NCI-H128 (cell line): ENCODE measurements around the gene SAP25.
A peak's percentile ranks its signal among the peaks of the same experiment; 100 is the strongest.

Experiments used
- DNase-seq: peaks from one replicate; lab custom pipeline; 2025; ENCODE audit not compliant: unreplicated experiment; lab: John Stamatoyannopoulos, UW

SAP25 gene

DNA sequence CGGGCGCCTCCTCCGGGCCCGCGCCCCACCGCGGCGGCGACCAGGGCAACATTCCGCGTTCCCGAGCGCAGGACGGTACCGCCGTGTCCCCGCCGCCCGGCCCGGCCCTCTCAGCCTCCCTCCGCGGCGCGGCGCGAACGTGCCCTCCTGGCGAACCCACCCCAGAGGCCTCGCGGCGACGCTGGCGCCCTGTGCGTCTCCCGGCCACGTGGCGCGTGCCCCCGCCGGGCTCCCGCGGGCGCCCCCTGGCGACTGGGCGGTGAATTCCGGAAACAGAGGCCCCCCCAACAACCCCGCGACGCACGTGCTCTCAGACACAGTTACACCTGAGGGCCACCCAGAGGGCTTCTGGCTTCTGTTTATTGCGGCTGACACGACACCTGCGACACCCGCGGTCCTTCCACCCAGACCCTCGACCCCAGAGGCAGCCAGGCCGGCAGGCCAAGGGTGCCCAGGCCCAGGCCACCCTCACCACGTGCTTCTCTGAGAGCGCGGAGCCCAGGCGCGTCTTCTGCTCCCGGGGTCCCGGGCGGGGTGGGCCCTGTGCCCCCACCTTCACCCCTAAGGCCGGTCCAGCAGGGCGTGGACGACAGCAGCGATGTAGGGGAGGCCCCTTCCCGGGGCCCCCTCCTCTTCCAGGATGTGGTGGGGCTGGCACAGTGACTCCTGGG, at the start of gene SAP25:
SAP25 (minus strand) TSS at position 210 of the 671 bp plus-strand sequence; CDS start at position 52, 158 bp downstream.
- DNase-seq, result no peak

DNA sequence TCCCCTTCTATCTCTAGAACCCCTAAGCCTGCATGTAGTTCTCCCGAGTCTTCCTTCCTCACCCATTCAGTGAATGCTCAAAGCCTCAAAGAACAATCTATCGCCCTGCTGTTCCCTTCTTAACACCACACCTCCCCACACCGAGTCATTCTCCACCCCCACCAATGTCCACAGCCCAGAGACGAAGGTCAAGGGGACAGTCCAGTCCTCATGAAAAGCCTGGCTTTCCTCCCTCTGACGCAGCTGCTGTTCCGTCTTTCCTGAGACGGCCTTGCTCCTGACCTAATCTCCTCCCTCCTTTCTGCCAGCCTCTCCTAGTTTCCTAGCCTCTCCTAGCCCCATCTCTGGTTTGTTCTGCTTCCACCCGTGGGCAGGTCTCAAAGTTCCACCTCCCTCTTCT, 47.9 kb upstream of the SAP25 start:
- DNase-seq, result no peak

DNA sequence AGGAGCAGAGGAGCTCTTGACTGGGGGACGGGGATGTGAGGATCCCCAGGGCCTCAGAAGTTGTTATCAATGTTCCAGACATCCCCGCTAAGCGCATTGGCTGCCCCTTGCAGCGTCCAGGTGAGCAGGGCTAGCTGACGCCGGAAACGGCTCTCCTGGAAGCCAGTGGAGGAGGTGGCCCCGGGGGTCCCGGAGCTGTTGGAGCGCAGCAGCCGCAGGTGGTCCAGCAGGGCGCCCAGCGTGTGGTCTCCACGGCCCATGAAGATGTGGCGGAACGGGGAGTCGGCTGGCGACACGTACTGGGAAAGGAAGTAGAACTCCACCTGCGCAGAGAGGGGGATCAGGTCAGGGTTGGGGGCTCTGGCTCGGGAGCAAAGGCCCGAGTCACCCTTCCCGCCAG, 47.1 kb upstream of the SAP25 start:
- no peak for DNase-seq

DNA sequence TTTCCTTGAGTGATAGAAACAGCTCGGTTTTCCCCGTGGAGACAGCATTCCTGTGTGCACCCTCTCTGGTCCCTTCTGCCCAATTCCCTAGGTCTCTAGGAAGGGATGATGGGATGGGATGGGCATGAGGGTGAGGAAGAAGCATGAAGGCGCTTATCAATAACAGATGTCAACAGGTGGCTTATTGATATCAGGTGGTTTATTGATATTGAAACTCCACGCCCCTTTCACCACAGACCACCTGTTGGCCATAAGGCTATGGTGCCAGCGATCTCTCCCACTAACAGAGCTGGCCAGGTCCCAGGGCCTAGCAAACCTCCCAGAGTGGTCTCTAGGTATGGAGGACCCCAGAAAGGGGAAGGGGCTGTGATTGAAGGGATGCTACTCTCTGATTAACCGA, 46.5 kb upstream of the SAP25 start:
- DNase-seq, result no peak

DNA sequence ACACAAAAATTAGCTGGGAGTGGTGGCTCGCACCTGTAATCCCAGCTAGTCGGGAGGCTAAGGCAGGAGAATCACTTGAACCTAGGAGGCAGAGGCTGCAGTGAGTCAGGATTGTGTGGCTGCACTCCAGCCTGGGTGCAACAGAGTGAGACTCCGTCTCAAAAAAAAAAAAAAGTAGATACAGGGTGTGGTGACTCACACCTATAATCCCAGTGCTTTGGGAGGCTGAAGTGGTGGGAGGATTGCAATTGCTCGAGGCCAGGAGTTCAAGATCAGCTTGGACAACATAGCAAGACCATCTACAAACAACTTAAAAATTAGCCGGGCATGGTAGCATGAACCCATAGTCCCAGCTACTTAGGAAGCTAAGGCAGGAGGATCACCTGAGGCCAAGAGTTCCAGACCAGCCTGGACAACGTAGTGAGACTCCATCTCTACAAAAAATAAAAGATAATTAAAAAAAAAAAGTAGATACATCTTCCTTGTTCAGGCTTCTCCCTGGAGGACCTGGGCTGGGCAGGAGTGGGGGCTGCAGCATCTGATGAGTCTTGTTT, 40.7 kb upstream of the SAP25 start:
- DNase-seq, result no peak

DNA sequence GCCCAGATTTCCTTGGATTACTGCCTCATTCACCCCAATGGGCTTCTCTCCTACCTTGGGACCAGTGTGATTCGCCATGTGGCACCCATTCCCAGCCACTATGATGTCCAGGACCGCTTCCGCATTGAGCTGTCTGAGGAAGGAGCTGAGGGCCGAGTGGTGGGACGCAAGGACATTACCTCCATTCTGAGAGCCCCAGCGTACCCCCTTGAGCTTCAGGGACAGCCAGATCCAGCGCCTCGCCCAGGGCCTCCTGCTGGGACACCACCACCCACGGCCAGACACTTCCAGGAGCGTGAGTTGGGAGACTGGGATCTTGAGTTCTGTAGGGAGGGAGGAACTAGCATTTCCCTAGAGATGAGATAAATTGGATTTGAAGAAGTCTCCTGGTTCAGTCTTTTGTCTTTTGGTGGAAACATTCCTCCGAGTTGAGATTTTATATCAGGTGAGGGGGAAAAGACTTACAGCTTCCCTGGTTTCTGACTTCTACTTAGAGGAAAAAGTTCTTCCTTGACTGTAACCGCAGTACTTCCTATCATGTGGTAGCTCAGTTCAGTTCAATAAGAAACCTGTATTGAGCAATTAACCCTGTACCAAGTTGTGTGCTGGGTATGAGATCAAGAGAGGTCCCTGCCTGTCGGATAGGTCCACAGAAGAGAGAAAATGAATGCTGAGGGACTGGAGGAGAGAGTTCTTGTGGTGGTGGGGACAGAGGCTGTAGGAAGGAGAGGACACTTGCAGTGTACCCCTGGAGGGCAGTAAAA, 39.9 kb upstream of the SAP25 start:
- DNase-seq, result no peak

DNA sequence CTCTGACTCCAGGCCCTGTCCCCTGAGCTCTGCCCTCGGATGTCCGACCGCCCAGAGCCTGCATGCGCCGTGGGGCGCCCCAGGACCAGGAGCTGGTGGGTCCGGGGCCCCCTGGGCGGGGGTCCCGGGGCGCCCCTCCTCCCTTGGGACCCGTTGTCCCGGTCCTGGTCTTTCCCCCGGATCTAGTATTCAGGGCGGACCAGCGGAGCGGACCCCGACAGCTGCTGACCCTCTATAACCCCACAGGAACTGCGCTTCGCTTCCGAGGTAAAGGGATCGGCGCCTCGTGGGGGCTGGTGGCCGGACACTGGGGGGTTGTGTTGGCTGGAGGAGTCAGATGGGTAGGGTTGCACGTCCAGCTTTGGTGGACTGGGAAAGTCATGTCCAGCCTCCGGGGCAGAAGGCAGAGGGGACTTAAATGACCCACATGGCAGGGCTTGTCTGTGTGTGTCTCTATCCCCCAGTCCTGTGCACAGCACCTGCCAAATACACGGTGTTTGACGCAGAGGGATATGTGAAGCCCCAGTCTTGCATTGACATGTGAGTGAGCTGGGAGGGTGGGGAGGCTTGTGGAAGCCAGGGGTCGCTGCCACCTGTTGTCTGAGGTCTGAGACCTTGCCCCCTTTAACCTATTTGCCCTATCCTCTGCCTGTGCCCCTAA, 39.2 kb upstream of the SAP25 start:
- no peak for DNase-seq

DNA sequence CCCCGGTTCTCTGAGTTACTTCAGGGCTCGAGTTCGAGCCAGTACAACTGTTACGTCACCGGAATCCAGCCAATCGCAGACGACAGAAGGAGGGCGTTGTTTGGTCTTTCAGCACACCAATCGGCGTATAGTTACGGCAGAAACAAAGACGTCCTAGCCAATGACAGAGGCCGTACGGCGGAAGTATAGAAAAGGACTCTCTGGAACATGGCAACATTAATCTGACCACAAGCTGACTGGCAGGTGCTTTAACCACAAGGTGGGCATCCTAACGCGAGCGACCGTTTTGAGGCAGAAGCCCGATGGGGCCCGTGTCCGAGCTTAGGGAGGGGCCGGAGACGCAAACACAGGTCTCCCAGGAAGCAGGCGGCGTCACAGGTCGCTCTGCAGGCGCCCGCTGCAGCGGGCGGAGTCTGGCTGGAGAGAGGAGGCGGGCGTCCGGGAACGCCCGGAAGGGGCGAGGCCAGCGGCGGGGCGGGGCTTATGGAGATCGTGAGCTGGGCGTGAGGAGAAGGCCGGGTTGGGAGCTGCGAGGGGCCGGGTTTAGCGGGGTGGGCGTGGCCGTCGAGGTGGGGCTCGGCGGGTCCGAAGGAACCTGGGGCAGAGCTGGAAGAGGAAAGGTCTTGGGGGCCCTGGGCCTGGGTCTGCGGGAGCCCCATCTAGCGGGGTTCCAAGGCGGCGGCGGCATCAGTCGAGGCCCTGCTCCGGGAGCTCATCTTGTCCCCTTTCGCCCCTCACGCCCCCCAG, 38.5 kb upstream of the SAP25 start, which contains the start of gene MOSPD3:
MOSPD3 (plus strand) TSS at position 558 of the 747 bp plus-strand sequence. CDS start 252 bp downstream, outside the sequence.
- peak; percentile 96 for DNase-seq

DNA sequence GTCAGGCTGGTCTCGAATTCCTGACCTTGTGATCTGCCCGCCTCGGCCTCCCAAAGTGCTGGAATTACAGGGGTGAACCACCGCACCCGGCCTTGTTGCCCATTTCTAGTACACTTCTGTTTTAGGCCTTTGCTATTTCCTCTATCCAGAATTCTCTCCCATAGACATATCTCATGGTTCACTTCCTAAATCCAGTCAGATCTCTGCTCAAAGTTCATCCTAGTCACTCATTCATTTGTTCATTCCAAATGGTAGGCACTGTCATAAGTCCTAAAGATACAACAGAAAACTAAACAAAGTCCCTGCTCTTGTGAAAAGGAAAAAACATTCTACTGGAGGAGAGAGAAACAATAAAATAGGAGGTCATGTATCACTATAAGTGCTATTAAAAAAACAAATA, 36.3 kb upstream of the SAP25 start:
- DNase-seq, result no peak

DNA sequence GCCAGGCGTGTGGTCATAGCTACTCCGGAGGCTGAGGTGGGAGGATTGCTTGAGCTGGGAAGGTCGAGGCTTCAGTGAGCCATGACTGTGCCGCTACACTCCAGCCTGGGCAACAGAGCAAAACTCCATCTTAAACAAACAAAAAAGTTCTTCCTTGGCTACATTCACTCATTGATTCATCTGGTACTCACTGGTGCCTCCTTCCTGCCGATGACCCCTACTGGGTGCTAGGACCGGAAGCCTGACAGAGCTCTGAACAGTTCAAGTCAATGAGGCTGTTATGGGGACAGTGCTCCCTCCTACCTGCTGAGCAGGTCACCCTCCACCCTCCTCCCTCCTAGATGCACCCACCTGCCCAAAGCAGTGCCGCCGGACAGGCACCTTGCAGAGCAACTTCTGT, 33.4 kb upstream of the SAP25 start:
- DNase-seq, result no peak

DNA sequence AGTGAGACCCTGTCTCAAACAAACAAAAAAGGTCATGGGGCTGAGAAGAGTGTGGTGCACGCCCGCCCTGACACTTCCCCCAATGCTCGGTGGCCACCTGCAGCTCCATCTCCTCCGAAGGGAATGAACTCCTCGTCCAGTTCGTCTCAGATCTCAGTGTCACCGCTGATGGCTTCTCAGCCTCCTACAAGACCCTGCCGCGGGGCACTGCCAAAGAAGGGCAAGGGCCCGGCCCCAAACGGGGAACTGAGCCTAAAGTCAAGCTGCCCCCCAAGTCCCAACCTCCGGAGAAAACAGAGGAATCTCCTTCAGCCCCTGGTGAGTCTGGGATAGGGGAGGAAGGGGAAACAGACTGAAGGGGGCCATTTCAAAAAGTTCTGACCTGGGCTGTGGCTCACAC, 32.6 kb upstream of the SAP25 start:
- no peak for DNase-seq

DNA sequence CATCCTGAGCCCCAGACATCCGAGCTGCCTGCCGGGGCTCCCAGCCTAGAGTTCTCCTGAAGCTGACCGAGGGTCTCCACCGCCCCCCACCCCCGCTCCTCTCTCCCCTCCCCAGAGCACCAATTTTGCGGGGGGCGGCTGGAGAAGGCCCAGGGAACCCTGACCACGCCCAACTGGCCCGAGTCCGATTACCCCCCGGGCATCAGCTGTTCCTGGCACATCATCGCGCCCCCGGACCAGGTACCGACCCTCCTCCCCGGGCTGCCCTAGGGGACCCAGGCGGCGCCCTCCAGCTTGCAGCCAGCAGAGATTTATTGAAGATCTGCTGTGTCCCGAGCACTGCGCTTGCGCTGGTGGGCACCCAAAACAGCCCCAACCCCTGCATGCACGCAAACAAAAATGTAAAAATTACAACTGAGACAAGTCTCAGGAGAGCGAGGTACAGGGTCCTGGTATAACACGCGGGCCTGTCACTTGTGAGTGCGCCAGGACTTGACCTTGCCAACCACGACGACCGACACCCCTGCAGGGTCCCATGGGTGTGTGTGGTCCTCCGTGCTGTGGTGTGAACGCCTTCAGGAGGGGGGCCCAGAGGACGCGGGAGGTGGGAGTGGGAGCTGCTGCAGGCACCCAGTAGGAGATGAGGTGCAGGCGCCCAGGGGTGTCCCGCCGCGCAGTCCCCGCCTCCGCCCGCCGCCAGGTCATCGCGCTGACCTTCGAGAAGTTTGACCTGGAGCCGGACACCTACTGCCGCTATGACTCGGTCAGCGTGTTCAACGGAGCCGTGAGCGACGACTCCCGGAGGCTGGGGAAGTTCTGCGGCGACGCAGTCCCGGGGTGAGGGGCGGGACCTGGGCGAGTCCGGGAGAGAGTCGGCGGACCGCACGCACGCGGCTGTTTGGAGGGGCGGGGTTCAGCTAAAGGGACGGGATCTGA, 31.5 kb upstream of the SAP25 start:
- no peak for DNase-seq

DNA sequence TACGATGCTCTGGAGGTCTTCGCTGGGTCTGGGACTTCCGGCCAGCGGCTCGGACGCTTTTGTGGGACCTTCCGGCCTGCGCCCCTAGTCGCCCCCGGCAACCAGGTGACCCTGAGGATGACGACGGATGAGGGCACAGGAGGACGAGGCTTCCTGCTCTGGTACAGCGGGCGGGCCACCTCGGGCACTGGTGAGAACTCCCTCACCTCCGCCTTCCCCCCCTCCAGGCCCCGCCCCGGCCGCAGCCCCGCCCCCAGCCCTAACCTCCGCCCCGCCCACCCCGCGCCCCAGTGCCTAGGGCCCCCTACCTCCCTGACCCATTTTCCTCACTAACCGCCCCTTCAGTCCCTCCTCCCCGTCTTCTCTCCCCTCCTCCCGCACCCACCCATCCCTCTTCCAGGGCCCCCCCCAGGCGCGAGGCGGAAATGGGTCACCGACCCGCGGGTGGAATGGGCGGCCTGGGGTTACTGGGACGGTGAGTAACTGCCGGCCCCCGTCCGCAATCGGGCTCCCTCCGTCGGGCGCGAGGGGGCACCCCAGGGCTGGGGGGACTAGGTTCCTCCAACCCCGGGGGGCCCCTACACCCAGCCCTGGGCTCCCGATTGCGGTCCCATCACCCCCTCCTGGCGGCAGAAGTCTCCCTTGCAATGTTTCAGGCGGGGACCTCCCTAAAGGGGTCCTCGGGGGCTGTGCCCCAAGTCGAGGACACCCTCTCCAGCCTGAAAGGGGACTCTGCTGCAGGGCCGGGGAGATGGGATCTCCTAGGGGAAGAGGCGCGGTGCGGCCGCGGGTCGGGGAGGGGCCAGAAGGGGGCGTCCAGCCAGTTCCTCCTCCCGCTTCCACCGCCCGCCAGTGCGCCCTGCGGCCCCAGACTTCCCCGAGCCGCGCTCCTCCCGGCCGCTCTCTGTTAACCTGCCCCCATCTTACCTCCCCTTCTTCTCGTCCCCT, 30.6 kb upstream of the SAP25 start:
- no peak for DNase-seq

DNA sequence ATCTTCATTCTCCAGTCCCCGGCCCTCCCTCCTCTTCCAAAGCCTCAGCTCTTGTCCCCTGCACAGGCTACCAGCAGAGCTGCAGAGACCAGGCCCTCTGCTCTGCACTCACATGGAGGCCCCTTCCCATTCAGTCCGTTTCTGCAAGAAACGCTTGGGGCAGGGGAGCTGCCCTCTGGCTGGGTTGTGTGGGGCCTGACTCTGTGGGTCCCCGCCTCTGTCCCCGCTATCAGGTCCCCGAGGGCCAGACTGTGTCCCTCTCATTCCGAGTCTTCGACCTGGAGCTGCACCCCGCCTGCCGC, 30.0 kb upstream of the SAP25 start:
- DNase-seq, result no peak

DNA sequence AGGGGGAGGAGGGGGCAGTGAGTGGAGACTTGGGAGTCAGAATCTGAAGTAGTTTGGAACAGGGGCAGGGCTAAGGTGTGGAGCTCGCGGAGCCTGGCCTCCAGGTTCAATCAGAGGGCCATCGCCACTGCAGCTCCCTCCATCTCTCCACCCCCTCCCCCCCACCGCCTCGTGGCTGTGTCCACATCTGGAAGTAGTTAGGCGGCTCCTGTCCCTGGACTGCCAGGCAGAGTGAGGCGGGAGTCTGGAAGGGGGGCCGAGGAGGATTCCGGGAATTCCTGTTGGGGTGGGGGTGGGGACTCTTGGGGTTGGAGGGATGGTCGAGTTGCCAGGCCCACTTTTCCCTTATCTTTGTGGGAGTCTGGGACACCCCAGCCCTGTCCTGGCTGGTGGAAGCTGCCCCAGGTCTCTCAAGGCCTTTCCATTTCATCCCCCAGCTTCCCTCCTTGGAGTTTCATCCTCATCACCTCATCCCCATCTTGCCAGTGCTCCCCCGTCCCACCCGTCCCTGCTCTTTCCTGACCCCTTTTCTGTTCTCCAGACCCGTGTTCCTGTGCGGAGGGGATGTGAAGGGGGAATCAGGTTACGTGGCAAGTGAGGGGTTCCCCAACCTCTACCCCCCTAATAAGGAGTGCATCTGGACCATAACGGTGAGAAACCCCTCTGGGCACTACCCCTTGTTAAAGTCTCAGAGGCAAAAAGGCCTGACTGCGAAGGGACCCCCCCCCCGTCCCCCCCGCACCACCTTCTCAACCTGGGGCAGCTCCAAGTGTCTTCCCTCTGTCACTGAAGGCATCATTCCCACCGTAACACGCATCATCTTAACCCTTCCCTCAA, 29.4 kb upstream of the SAP25 start:
- DNase-seq, result no peak

DNA sequence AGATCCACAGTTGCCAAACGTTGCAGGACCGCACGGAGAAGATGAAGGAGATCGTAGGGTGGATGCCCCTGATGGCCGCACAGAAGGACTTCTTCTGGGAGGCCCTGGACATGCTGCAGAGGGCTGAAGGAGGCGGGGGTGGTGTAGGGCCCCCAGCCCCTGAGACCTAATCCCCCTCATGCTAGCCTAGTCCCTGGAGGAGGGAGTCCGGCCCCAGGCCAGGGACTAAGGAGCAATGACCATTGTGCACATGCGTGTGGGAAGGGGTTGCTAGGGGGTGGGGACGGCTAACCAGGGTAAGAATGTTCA, 27.0 kb upstream of the SAP25 start:
- no peak for DNase-seq

DNA sequence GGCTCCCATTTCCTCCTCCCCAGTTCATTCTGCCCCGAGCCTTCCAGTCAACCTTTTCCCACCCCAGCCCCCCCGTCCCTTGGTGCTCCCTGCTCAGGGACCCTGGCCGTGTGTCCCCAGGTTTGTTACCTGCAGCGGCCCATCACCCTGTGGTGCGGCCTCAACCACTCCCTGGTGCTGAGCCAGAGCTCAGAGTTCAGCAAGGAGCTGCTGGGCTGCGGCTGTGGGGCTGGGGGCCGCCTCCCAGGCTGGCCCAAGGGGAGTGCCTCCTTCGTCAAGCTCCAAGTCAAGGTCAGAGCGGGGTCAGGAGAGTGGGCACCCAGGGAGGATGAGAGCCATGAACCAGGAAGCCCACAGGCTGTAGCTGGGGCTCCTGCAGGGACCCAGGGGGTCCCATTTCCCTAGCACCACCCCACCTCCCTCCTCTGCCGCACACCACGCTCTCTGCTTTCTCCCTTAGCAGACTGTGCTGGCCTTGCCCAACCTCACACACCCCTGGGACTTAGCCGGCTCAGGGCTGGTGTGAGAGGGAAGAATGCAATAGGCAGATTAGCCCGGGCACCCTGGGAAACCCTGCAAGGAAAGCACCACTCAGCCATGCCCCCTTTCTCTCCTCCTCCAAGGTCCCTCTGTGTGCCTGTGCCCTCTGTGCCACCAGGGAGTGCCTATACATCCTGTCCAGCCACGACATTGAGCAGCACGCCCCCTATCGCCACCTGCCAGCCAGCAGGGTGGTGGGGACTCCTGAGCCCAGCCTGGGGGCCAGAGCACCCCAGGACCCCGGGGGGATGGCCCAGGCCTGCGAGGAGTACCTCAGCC, 26.4 kb upstream of the SAP25 start:
- no peak for DNase-seq

DNA sequence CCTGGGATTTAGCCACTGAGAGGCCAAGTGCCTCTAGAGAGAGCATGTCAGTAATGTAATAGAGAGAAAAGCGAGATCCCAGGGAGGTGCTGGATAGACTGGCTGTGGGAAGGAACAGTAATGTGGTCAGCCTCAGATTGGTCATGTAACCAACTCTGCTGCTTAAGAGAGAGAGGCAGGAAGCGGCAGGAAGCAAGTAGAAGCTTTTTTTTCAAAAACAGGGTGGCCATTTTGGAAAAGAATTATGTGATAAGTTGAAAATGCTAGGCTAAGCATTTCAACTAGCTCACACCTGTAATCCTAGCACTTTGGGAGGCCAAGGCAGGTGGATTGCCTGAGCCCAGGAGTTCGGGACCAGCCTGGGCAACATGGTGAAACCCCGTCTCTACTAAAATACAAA, 24.7 kb upstream of the SAP25 start:
- no peak for DNase-seq
